ENCODE measurements around the gene SLC39A1. TPM values are rescaled to one million over a fixed set of nuclear protein-coding genes. Genes with fewer than 3 reads are reported as not detected.

The SLC39A1 gene
- total and polyA plus RNA-seq, 2 experiments from 2014 or later: 87.3 to 220 TPM

- no peak for TF ChIP-seq CREB1 (CRISPR knock-in tag; IDR thresholded peaks at IDR 0.05; ENCODE audit: low read depth)
- Histone ChIP-seq H3K27me3 (ENCODE audit: insufficient read depth) (no peaks in the 10 kb centered on the region), H3F3A (replicated peaks; ENCODE audit: low read depth) (peaks cover 28% of the 10 kb centered on the region), H3K79me2 (replicated peaks; ENCODE audit: insufficient read depth) (peaks cover 24% of the 10 kb centered on the region), H3K36me3 (ENCODE audit: insufficient read depth) (peaks cover 20% of the 10 kb centered on the region; the same call in 1 of the 2 replicates), H3K4me1 (ENCODE audit: insufficient read depth) (peaks cover 6% of the 10 kb centered on the region; the same call in 1 of the 2 replicates), H3K9me2 (ENCODE audit: insufficient read depth) (no peaks in the 10 kb centered on the region), H4K20me1 (replicated peaks; ENCODE audit: insufficient read depth) (no peaks in the 10 kb centered on the region; the same call in 1 of the 2 replicates), H3K27ac (ENCODE audit: low read depth) (no peak overlapping the region), H2AFZ (no peak overlapping the region), H3K4me3 (no peak overlapping the region), H3K4me2 (no peak overlapping the region)
- DNase-seq (ENCODE audit: low spot score) (no peak), ATAC-seq (no peak)
- Mint-ChIP-seq H3K9me3 (no peaks in the 10 kb centered on the region), H3K36me3 (ENCODE audit: low read depth) (peaks cover 49% of the 10 kb centered on the region), H3K27me3 (ENCODE audit: insufficient read depth, low read depth, poor library complexity) (peaks cover 15% of the 10 kb centered on the region), H3K27ac (no peak overlapping the region), H3K4me1 (peaks cover 21% of the 10 kb centered on the region), H3K4me3 (no peak overlapping the region)
Observed at GRCh38 chr1:153973071-153973470, 9.7 kb upstream of the SLC39A1 start.

- no peak overlapping the region for H3K4me3 Mint-ChIP-seq
- Histone ChIP-seq H3K79me2 (replicated peaks; ENCODE audit: insufficient read depth) (peaks cover 15% of the 10 kb centered on the region), H3K4me3 (no peak overlapping the region), H3K9me2 (ENCODE audit: insufficient read depth) (no peaks in the 10 kb centered on the region), H2AFZ (no peak overlapping the region), H3K4me1 (ENCODE audit: insufficient read depth) (peaks cover 17% of the 10 kb centered on the region), H4K20me1 (replicated peaks; ENCODE audit: insufficient read depth) (no peaks in the 10 kb centered on the region; the same call in 1 of the 2 replicates), H3K27me3 (ENCODE audit: insufficient read depth) (no peaks in the 10 kb centered on the region), H3F3A (replicated peaks; ENCODE audit: low read depth) (peaks cover 30% of the 10 kb centered on the region; the same call in 1 of the 2 replicates), H3K4me2 (no peak overlapping the region), H3K36me3 (ENCODE audit: insufficient read depth) (peaks cover 13% of the 10 kb centered on the region; the same call in 1 of the 2 replicates), H3K27ac (ENCODE audit: low read depth) (no peak overlapping the region)
- peaks cover 18% of the 10 kb centered on the region for H3K27me3 Mint-ChIP-seq (ENCODE audit: insufficient read depth, low read depth, poor library complexity)
- DNase-seq (ENCODE audit: low spot score) (no peak), ATAC-seq (no peak)
- peaks cover 49% of the 10 kb centered on the region for H3K36me3 Mint-ChIP-seq (ENCODE audit: low read depth)
- H3K27ac Mint-ChIP-seq: no peak overlapping the region
- peaks cover 18% of the 10 kb centered on the region for H3K4me1 Mint-ChIP-seq
- peaks cover 4% of the 10 kb centered on the region; the same call in 1 of the 3 replicates for H3K9me3 Mint-ChIP-seq
- TF ChIP-seq ZNF331 (CRISPR knock-in tag; IDR thresholded peaks at IDR 0.05; ENCODE audit: low read depth) (no peak), CTCF (conservative IDR thresholded peaks at IDR 0.05; ENCODE audit: low read depth in 2 of 2) (no peak), EZH2 (IDR thresholded peaks at IDR 0.05; ENCODE audit: low read depth, unreplicated experiment) (no peak), CREB1 (CRISPR knock-in tag; IDR thresholded peaks at IDR 0.05; ENCODE audit: low read depth) (no peak), ZNF462 (CRISPR knock-in tag; IDR thresholded peaks at IDR 0.05) (no peak), REST (IDR thresholded peaks at IDR 0.05; ENCODE audit: unreplicated experiment) (no peak), NANOG (IDR thresholded peaks at IDR 0.05; ENCODE audit: borderline replicate concordance) (no peak), ETS1 (IDR thresholded peaks at IDR 0.05) (no peak), ZNF114 (CRISPR knock-in tag; IDR thresholded peaks at IDR 0.05) (no peak)
Observed at GRCh38 chr1:153970346-153970745, 7.0 kb upstream of the SLC39A1 start.
